GM13977 (cell line): ENCODE data around the gene SYT17.
A peak's percentile ranks its signal among the peaks of the same experiment; 100 is the strongest.

ENCODE experiments used
- DNase-seq: peaks from one replicate; pipeline ENCODE4 v3.0.0; 2012; ENCODE audit warnings: low spot score
- in situ Hi-C: fragments of 300-500 bp; cut with MboI; formaldehyde crosslinking; loops from one replicate; pipeline ENCODE4 v1.12.0; 2022; ENCODE audit warnings: low sequenced_read_pairs, low pct_unique_long_range_greater_than_20kb, mixed read lengths, inconsistent platforms; ENCODE audit not compliant: unreplicated experiment
- TF ChIP-seq, protein P1 (sequence below): IDR thresholded peaks from 2 replicates; pipeline ENCODE4 v1.5.1; 2012; ENCODE audit warnings: mild to moderate bottlenecking, control low read depth; ENCODE audit not compliant: insufficient read depth; ENCODE audit errors: extremely low read depth, missing control alignments

The SYT17 gene

DNA sequence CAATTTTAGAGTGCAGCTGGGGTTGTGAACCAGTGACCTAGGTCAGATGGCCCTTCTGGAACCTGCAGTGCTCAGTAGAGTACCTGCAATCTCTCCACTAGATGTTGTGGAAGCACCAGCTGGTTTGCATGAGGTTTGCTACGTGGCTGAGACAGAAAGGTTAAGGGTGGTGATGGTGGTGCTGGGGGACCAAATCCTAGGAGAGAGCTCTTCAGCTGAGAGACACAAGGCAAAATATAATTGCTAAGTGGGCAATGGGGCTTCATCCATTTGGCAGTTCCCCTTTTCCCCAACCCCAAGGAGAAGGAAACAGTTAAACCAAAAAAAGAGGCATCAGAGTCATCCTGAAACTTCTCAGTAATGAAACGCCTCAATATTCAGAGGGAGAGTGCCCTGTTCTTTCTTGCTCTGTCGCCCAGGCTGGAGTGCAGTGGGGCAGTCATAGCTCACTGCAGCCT is 40.3 kb upstream of the SYT17 start:
- DNase-seq = no peak
- TF ChIP-seq, protein P1, sequence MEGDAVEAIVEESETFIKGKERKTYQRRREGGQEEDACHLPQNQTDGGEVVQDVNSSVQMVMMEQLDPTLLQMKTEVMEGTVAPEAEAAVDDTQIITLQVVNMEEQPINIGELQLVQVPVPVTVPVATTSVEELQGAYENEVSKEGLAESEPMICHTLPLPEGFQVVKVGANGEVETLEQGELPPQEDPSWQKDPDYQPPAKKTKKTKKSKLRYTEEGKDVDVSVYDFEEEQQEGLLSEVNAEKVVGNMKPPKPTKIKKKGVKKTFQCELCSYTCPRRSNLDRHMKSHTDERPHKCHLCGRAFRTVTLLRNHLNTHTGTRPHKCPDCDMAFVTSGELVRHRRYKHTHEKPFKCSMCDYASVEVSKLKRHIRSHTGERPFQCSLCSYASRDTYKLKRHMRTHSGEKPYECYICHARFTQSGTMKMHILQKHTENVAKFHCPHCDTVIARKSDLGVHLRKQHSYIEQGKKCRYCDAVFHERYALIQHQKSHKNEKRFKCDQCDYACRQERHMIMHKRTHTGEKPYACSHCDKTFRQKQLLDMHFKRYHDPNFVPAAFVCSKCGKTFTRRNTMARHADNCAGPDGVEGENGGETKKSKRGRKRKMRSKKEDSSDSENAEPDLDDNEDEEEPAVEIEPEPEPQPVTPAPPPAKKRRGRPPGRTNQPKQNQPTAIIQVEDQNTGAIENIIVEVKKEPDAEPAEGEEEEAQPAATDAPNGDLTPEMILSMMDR = no peak
- in situ Hi-C loops = no loop called here

DNA sequence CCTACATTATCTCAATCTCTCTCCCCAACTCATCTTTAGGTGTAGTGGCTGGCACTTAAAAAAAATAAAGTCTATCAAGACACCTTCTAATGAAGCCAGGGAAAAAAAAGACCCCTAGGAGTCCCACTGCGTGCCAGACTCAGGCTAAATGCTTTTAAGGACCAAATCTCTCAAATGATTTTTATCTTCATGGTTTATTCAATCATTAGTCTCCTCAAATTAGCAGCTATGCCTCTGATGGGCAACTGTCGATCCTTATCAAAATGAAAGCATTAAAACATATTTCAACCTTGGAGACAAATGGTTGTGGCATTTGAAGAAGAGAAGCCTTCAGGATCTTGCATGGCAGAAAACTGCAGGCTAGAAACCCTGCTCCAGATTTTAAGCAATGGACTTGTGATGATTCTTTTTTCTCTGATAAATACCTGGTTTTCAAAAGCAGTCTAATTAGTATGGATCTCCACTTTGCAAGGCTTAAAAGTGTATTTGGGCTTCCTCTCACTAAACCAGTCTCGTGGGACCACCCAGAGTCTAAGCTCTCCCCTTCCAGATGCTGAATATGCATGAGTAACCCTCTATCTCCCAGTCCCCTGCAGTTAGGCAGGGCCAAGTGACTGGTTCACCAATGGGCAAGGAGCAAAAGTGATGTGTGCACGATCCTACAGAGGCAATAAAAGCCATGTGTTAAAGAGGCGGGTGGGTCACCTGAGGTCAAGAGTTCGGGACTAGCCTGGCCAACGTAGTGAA is 39.4 kb upstream of the SYT17 start:
- TF ChIP-seq, protein P1 = no peak
- in situ Hi-C loops = no loop called here
- DNase-seq = no peak

DNA sequence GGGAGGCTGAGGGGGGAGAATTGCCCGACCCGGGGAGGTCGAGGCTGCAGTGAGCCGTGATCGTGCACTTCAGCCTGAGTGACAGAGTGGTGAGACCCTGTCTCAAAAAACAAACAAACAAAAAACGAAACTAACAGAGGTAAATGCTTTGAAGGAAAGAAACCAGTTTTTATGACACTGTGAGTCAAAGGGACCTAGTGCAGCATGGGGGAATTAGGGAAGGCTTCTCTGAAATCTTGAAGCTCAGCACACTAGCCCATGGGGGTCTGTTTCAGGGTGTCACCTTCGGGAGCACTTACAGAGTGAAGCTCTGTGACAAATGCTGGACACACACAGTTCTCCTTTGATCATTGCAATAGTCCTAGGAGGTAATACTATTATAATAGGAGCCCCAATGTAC is 37.7 kb upstream of the SYT17 start:
- no peak for DNase-seq
- TF ChIP-seq, protein P1 = no peak
- in situ Hi-C loops = no loop called here

DNA sequence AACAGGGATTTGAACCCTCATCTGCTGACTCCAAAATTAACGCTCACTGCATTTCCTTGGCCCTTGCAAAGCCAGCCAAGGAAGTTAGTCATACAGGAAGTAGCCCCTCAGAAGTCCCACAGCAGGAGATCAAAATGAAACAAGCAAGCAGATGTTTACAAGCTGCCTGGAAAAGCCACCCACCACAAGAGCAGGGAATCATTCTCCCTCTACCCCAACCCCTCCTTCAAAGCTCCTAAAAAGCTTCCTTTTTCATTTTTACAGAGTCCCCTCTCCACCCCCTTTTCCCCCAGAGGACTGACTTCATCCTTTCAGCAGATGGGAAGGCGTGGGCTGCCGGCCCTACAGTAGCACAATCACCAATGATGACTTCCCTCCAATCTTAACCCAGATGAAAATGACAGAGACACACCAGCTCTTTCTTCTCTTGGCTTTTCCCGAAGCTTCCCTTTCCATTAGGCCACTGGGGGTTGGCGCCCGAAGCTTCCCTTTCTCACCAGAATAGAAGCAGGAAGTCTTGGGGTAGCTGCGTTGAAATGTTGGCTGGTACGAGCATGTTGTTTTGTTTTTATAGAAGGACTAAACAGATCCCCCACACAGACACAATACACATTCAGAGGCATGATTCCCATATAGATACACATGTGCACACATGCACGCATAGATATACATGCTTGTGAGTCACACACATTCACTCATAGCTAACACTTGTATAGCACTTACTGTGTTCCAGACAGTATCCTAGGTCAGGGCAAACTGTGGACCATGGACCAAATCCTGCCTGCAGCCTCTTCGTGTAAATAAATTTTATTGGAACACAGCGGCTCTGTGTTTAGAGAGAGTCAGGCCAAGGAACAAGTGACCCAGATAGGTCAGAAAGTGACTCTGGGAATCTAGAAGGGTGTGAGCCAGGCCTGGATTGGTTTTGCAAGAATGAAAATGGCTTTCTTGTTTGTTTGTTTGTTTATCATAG is 36.9 kb upstream of the SYT17 start:
- in situ Hi-C loops = no loop called here
- peak; percentile 13 for DNase-seq
- TF ChIP-seq, protein P1 = no peak

DNA sequence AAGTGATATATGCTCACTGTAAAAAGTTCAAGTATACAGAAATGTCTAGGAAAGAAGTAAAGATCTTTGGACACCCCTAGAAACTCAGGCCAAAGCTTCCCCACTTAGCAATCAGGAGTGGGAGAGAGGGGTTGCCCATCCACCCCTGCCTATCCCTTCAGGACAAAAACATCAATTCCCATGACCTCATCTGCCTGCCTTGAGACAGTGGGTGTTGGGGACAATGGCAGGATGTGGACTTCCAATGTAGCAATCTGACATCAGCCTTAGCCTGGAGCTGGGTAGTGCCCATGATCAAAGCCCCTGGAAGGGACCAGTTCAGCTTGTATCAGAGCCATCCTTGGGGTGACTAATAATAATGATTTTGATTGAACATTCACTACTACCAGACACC is 36.2 kb upstream of the SYT17 start:
- in situ Hi-C loops = no loop called here
- TF ChIP-seq, protein P1 = no peak
- DNase-seq = no peak

DNA sequence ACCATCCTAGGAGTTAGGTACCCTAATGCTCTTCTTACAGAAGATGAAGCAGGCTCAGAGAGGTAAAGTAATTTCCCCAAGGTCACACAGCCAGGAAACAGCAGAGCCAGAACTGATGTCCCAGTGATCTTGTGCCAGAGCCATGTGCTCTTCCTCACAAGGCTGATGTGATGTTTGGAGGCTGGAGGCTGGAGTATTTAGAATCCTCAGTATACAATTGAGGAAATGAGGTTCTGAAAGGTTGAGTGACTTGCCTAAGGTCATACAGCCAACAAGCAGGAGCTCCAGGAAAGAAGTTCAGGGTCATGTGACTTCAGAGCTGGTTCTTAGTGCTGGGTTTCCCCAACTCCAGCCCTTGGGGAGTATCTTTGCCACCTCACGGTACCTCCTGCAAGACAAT is 35.8 kb upstream of the SYT17 start:
- in situ Hi-C loops = no loop called here
- DNase-seq = no peak
- TF ChIP-seq, protein P1 = no peak
